ENCODE results near the gene FAM110C.

The FAM110C gene

DNA sequence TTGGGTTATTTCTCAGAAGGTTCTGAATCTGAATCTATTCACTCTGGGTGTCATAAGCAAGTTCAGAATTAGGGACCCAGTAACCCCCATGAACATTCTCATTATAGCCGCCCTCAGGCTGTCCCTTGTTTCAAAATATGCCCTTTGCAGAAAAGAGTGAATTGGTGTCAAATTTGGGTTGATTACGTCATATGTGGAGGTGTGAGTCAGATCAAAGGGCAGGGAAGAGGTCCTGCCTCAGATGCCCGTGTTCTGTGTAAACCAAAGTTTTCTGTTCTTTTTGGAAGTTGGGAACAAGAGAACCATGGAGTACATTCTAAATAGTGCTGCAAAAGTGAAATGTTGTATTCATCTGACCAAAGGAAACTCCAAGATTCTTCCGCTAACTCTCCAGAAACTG is 5.8 kb downstream of the FAM110C start:
- Histone ChIP-seq H3K4me2 (ENCODE audit: low read length) (no peak overlapping the region), H3K79me2 (ENCODE audit: low read length) (no peaks in the 10 kb centered on the region), H3K9me3 (ENCODE audit: insufficient read depth, low read length) (no peaks in the 10 kb centered on the region), H3K36me3 (replicated peaks; ENCODE audit: low read depth, low read length) (no peaks in the 10 kb centered on the region), H3K4me3 (ENCODE audit: low read length) (no peak overlapping the region), H3K27me3 (ENCODE audit: low read depth, low read length) (no peaks in the 10 kb centered on the region), H3K27ac (ENCODE audit: low read length) (no peak overlapping the region), H3K4me1 (ENCODE audit: low read length) (no peaks in the 10 kb centered on the region), H4K20me1 (ENCODE audit: insufficient read depth, low read length) (no peaks in the 10 kb centered on the region), H2AFZ (ENCODE audit: low read depth, low read length) (no peak overlapping the region), H3K9ac (ENCODE audit: low read length) (no peak overlapping the region)
- TF ChIP-seq, protein P1, sequence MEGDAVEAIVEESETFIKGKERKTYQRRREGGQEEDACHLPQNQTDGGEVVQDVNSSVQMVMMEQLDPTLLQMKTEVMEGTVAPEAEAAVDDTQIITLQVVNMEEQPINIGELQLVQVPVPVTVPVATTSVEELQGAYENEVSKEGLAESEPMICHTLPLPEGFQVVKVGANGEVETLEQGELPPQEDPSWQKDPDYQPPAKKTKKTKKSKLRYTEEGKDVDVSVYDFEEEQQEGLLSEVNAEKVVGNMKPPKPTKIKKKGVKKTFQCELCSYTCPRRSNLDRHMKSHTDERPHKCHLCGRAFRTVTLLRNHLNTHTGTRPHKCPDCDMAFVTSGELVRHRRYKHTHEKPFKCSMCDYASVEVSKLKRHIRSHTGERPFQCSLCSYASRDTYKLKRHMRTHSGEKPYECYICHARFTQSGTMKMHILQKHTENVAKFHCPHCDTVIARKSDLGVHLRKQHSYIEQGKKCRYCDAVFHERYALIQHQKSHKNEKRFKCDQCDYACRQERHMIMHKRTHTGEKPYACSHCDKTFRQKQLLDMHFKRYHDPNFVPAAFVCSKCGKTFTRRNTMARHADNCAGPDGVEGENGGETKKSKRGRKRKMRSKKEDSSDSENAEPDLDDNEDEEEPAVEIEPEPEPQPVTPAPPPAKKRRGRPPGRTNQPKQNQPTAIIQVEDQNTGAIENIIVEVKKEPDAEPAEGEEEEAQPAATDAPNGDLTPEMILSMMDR (IDR thresholded peaks at IDR 0.05; ENCODE audit: low read depth, low read length) = no peak
- TF ChIP-seq EZH2phosphoT487 (IDR thresholded peaks at IDR 0.05; ENCODE audit: low read depth) = no peak

DNA sequence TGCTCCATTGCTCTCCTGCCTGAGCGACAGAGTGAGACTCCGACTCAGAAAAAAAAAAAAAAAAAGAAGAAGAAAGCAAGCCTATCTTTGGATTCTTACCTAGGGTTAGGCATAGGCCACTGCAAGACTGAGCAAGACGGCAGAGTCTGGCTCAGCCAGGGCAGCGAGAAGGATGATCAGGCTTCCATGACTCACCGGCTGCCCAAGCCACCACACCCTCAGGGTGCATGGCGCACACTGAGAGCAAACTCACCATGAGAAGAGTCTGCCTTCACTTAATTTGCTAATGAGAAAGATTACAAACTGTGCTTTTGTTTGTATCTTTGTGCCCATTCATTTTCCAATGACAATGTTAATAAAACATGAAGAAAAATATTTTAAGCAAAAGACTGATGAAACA is 8.2 kb downstream of the FAM110C start:
- H3K9me3 ChIP-seq (ENCODE audit: insufficient read depth, low read length) = no peaks in the 10 kb centered on the region
- no peak overlapping the region for H3K9ac ChIP-seq (ENCODE audit: low read length)
- no peaks in the 10 kb centered on the region for H3K79me2 ChIP-seq (ENCODE audit: low read length)
- no peak overlapping the region for H3K4me2 ChIP-seq (ENCODE audit: low read length)
- no peaks in the 10 kb centered on the region for H4K20me1 ChIP-seq (ENCODE audit: insufficient read depth, low read length)
- H3K27me3 ChIP-seq (ENCODE audit: low read depth, low read length) = no peaks in the 10 kb centered on the region
- H3K27ac ChIP-seq (ENCODE audit: low read length) = no peak overlapping the region
- H2AFZ ChIP-seq (ENCODE audit: low read depth, low read length) = no peak overlapping the region
- H3K4me1 ChIP-seq (ENCODE audit: low read length) = no peaks in the 10 kb centered on the region
- H3K36me3 ChIP-seq (replicated peaks; ENCODE audit: low read depth, low read length) = no peaks in the 10 kb centered on the region
- H3K4me3 ChIP-seq (ENCODE audit: low read length) = no peak overlapping the region
- TF ChIP-seq, protein P1 (IDR thresholded peaks at IDR 0.05; ENCODE audit: low read depth, low read length) = no peak
- TF ChIP-seq EZH2phosphoT487 (IDR thresholded peaks at IDR 0.05; ENCODE audit: low read depth) = no peak

DNA sequence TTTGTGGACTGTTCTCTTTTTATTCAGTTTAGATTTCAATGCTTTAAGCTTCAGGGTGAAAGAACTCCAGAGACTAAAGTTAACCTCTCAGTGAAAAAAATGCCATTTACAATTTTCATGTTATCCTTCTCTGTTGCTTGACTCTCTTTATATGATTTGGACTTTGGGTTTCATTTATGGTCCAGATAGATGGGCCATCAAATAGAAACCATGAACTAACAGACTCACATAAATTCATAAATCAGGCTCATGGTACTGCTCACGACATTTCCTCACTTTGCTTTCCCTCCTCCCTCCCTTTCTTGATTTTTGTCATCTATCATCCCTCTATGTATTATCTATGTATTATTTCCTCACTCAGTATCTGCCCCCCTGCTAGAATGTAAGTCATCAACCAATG is 10.0 kb downstream of the FAM110C start:
- H3K27ac ChIP-seq (ENCODE audit: low read length) = no peak overlapping the region
- no peaks in the 10 kb centered on the region for H4K20me1 ChIP-seq (ENCODE audit: insufficient read depth, low read length)
- no peak overlapping the region for H2AFZ ChIP-seq (ENCODE audit: low read depth, low read length)
- H3K4me2 ChIP-seq (ENCODE audit: low read length) = no peak overlapping the region
- no peaks in the 10 kb centered on the region for H3K36me3 ChIP-seq (replicated peaks; ENCODE audit: low read depth, low read length)
- H3K4me3 ChIP-seq (ENCODE audit: low read length) = no peak overlapping the region
- no peak for TF ChIP-seq EZH2phosphoT487 (IDR thresholded peaks at IDR 0.05; ENCODE audit: low read depth)
- TF ChIP-seq, protein P1 (IDR thresholded peaks at IDR 0.05; ENCODE audit: low read depth, low read length) = no peak
- no peak overlapping the region for H3K9ac ChIP-seq (ENCODE audit: low read length)
- no peaks in the 10 kb centered on the region for H3K79me2 ChIP-seq (ENCODE audit: low read length)
- no peaks in the 10 kb centered on the region for H3K27me3 ChIP-seq (ENCODE audit: low read depth, low read length)
- no peaks in the 10 kb centered on the region for H3K4me1 ChIP-seq (ENCODE audit: low read length)
- H3K9me3 ChIP-seq (ENCODE audit: insufficient read depth, low read length) = no peaks in the 10 kb centered on the region

DNA sequence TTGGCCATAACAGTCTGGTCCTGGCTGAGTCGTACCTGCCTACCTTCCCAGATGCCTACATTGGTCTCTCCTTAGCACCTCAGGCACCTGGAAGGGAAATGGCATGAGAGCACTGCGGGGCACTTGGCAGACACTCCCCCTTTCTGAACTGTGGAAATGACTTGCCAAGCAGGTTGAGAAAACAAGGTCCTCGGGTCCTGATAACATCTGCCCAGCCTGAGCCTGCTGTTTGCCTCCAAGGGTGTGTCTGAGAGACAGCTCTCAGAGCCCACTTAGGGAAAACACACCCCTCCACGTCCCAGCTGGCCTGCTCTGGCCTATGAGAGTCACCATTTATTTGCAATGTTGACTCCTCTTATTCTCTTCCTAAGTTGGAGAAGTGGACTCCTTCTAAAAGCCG is 10.5 kb downstream of the FAM110C start:
- Histone ChIP-seq H3K4me2 (ENCODE audit: low read length) (no peak overlapping the region), H3K4me3 (ENCODE audit: low read length) (no peak overlapping the region)

More for the DNA sequence above, 10.5 kb downstream of the FAM110C start:
- H2AFZ ChIP-seq (ENCODE audit: low read depth, low read length) = no peak overlapping the region
- no peaks in the 10 kb centered on the region for H3K9me3 ChIP-seq (ENCODE audit: insufficient read depth, low read length)
- no peaks in the 10 kb centered on the region for H3K27me3 ChIP-seq (ENCODE audit: low read depth, low read length)
- H3K36me3 ChIP-seq (replicated peaks; ENCODE audit: low read depth, low read length) = no peaks in the 10 kb centered on the region
- no peaks in the 10 kb centered on the region for H3K4me1 ChIP-seq (ENCODE audit: low read length)
- no peaks in the 10 kb centered on the region for H3K79me2 ChIP-seq (ENCODE audit: low read length)
- H4K20me1 ChIP-seq (ENCODE audit: insufficient read depth, low read length) = no peaks in the 10 kb centered on the region
- TF ChIP-seq, protein P1 (IDR thresholded peaks at IDR 0.05; ENCODE audit: low read depth, low read length) = no peak
- TF ChIP-seq EZH2phosphoT487 (IDR thresholded peaks at IDR 0.05; ENCODE audit: low read depth) = no peak
- H3K27ac ChIP-seq (ENCODE audit: low read length) = no peak overlapping the region
- H3K9ac ChIP-seq (ENCODE audit: low read length) = no peak overlapping the region

All from OCI-LY3 (cell line).